Ovary (tissue), 9 donors: ENCODE measurements around the gene ALKBH6. TPM values are rescaled to one million over a fixed set of nuclear protein-coding genes. Genes with fewer than 3 reads are reported as not detected.

Experiments
- DNase-seq, 5 donors: peaks; one replicate each; pipeline ENCODE4 v3.0.0-alpha.2; 2019 to 2020
- H3K27ac ChIP-seq, 2 donors: fragments of 200-600 bp; one replicate each; pipeline versions ENCODE4 v1.5.1 to v1.8.0; 2019 to 2022
- H3K27me3 ChIP-seq: fragments of 200-600 bp; one replicate; pipeline ENCODE4 v1.8.0; 2022
- H3K36me3 ChIP-seq: fragments of 200-600 bp; sonication (generic); one replicate; pipeline ENCODE4 v1.5.1; 2019
- H3K4me1 ChIP-seq: one replicate; pipeline ENCODE4 v1.8.1; 2013; ENCODE audit warnings: mild to moderate bottlenecking, moderate library complexity; ENCODE audit not compliant: insufficient read depth
- H3K4me3 ChIP-seq: fragments of 200-600 bp; sonication (generic); one replicate; pipeline ENCODE4 v1.5.1; 2017
- H3K9me3 ChIP-seq, 2 donors: fragments of 200-600 bp in 1 of 2; sonication (generic) in 1 of 2; one replicate each; pipeline versions ENCODE4 v1.5.1 to v1.8.1; 2013 to 2019; ENCODE audit warnings: mild to moderate bottlenecking in 1 of 2, moderate library complexity in 1 of 2
- CTCF ChIP-seq, 3 donors: fragments of 450-650 bp in 2 of 3; fragments of 200-600 bp in 1 of 3; IDR thresholded peaks; one replicate each; pipeline versions ENCODE4 v1.5.1 to v1.8.0; 2016 to 2022; ENCODE audit warnings: antibody characterized with exemption in 3 of 3, mild to moderate bottlenecking in 1 of 3
- EP300 ChIP-seq: sonication (generic); formaldehyde crosslinking; IDR thresholded peaks from one replicate; pipeline ENCODE4 v1.6.1; 2017; ENCODE audit warnings: antibody characterized with exemption
- POLR2A ChIP-seq: fragments of 450-650 bp; IDR thresholded peaks from one replicate; pipeline ENCODE4 v1.6.1; 2017; ENCODE audit warnings: antibody characterized with exemption, mild to moderate bottlenecking, moderate library complexity
- WGBS, 3 donors: extraction: QIAGEN DNeasy Blood & Tissue Kit in 1 of 3; methylation state at CpG; one replicate each; pipeline versions ENCODE4 v1.1.5 to v1.1.7; 2013 to 2017; 5-methylcytosine and 5-hydroxymethylcytosine counted together
- intact Hi-C, 4 donors: fragments of 100-400 bp; cut with DNase I; formaldehyde crosslinking; loops; one replicate each; pipeline versions ENCODE4 v1.11.0 to v1.15.1; 2022 to 2023
- polyA plus RNA-seq, 2 donors: library from polyadenylated mRNA; stranded (reverse); fragments of 200-250 nt in 1 of 2; fragments of 350-450 nt in 1 of 2; fragmentation: Illumina TruSeq in 1 of 2; extraction: RNeasy Lipid Tissue Mini Kit (QIAGEN cat#74804) in 1 of 2; gene quantifications; one replicate each; pipeline ENCODE4 v1.2.3, GENCODE V29; 2013 to 2014
- total RNA-seq, 7 donors: library from RNA; depleted of rRNA in 2 of 7; stranded (reverse); fragments of >200 nt in 2 of 7; fragmentation: NEBNext Ultra II Directional in 3 of 7; extraction: Animal tissue kit (Norgen Biotek cat#: 25700) in 3 of 7; gene quantifications; one replicate each; pipeline versions ENCODE4 v1.1.0 to v1.2.4, GENCODE V29; 2016 to 2023
- donor health status: DM: no; HTN: no; CAD: no; lungs with moderate emphysema.
- donor health status: DM: no; HTN: no; CAD: no.
- donor health status: Bipolar disorder and iron deficiency.
- donor health status: DM: yes; HTN: yes; CAD: no.
- donor health status: DM: no; HTN: no; CAD: no.
- donor health status: DM: yes; HTN: yes; CAD: no.

Gene ALKBH6
- total and polyA plus RNA-seq, 9 donors: 12.7 to 25.5 (median 18.3) TPM

GRCh38 chr19:36009220-36009619, 4.8 kb downstream of the ALKBH6 start:
- peak; percentile 66 to 83 (median 72) for DNase-seq
- Histone ChIP-seq H3K9me3 (no peaks in the 10 kb centered on the region), H3K4me3 (peak overlapping the region; percentile 29), H3K36me3 (no peaks in the 10 kb centered on the region), H3K27ac (peak overlapping the region; percentile 27 to 50), H3K4me1 (peaks cover 4% of the 10 kb centered on the region), H3K27me3 (no peaks in the 10 kb centered on the region)
- intact Hi-C loops: loop anchor here in 1 of 4 donors (10.0 kb wide), 1 partner anchor 46 kb away; the partner anchor contains the start of genes THAP8 and WDR62
- 1 to 2% (median 1%) methylated on average over 38 to 50 of the region's 50 CpGs for WGBS, 3 donors
- TF ChIP-seq POLR2A (no peak), CTCF (IDR thresholded peaks at IDR 0.05) (peak in 1 of 3 donors; percentile 13)

GRCh38 chr19:36008336-36008978, 5.6 kb downstream of the ALKBH6 start, which contains the start of gene SYNE4:
SYNE4 (minus strand) TSS chr19:36008813; CDS start chr19:36008681, 132 bp downstream.
- no peak for TF ChIP-seq CTCF (IDR thresholded peaks at IDR 0.05)
- TF ChIP-seq EP300: no peak
- H3K4me1 ChIP-seq: peaks cover 4% of the 10 kb centered on the region
- peak within 1 kb of the TSS; percentile 27 to 50 for H3K27ac ChIP-seq
- H3K9me3 ChIP-seq: no peaks in the 10 kb centered on the region
- H3K4me3 ChIP-seq: peak within 1 kb of the TSS; percentile 29
- WGBS, 3 donors: 52 to 56% (median 54%) methylated on average over 19 of the region's 19 CpGs
- no peaks in the 10 kb centered on the region for H3K36me3 ChIP-seq
- peak in 2 of 5 donors; percentile 45 to 51 for DNase-seq
- no peaks in the 10 kb centered on the region for H3K27me3 ChIP-seq
- intact Hi-C loops: loop anchor here in 1 of 4 donors (10.0 kb wide), 1 partner anchor 46 kb away; the partner anchor contains the start of genes THAP8 and WDR62

GRCh38 chr19:36006955-36007354, 7.1 kb downstream of the ALKBH6 start:
- Histone ChIP-seq H3K4me3 (no peak overlapping the region), H3K36me3 (no peaks in the 10 kb centered on the region), H3K27ac (no peak overlapping the region), H3K9me3 (no peaks in the 10 kb centered on the region), H3K27me3 (no peaks in the 10 kb centered on the region), H3K4me1 (peaks cover 4% of the 10 kb centered on the region)
- no peak for DNase-seq
- TF ChIP-seq EP300: no peak
- TF ChIP-seq POLR2A: no peak
- no peak for TF ChIP-seq CTCF (IDR thresholded peaks at IDR 0.05)
- intact Hi-C loops: loop anchor here in 1 of 4 donors (10.0 kb wide), 1 partner anchor 48 kb away; the partner anchor contains the start of genes THAP8 and WDR62
- 78 to 86% (median 84%) methylated on average over 5 of the region's 5 CpGs for WGBS, 3 donors

- Histone ChIP-seq H3K27ac (no peak overlapping the region), H3K4me1 (peaks cover under 1% of the 10 kb centered on the region), H3K27me3 (no peaks in the 10 kb centered on the region), H3K36me3 (no peaks in the 10 kb centered on the region), H3K4me3 (no peak overlapping the region), H3K9me3 (no peaks in the 10 kb centered on the region)
- TF ChIP-seq POLR2A: no peak
- 87 to 91% (median 90%) methylated on average over 4 of the region's 4 CpGs for WGBS, 3 donors
- DNase-seq: no peak
- intact Hi-C loops: loop anchor here in 1 of 4 donors (10.0 kb wide), 1 partner anchor 52 kb away; the partner anchor contains the start of genes THAP8 and WDR62
Observed at GRCh38 chr19:36003284-36003683, 10.7 kb downstream of the ALKBH6 start.

- no peaks in the 10 kb centered on the region for H3K9me3 ChIP-seq
- H3K27ac ChIP-seq: no peak overlapping the region
- 94 to 98% (median 95%) methylated on average over 3 of the region's 3 CpGs for WGBS, 3 donors
Observed at GRCh38 chr19:36001605-36002004, 12.4 kb downstream of the ALKBH6 start.

More at GRCh38 chr19:36001605-36002004, 12.4 kb downstream of the ALKBH6 start:
- Histone ChIP-seq H3K27me3 (no peaks in the 10 kb centered on the region), H3K4me3 (no peak overlapping the region), H3K36me3 (no peaks in the 10 kb centered on the region), H3K4me1 (no peaks in the 10 kb centered on the region)
- intact Hi-C loops: loop anchor here in 1 of 4 donors (10.0 kb wide), 1 partner anchor 53 kb away; the partner anchor contains the start of genes THAP8 and WDR62
- no peak for DNase-seq
- no peak for TF ChIP-seq POLR2A
- no peak for TF ChIP-seq EP300
- TF ChIP-seq CTCF (IDR thresholded peaks at IDR 0.05): no peak
